CD14-positive monocyte (primary cell): ENCODE results near the gene GRIN3B. TPM values are rescaled to one million over a fixed set of nuclear protein-coding genes. Genes with fewer than 3 reads are reported as not detected.

ENCODE experiments used
- DNase-seq, 3 donors: peaks; one replicate each; pipeline ENCODE4 v3.0.0-alpha.2; 2011 to 2022
- H2AFZ ChIP-seq: 2 replicates; pipeline ENCODE4 v1.6.0; 2012; ENCODE audit warnings: mild to moderate bottlenecking, low read depth, low read length, inconsistent platforms; ENCODE audit not compliant: insufficient read depth, poor library complexity, severe bottlenecking
- H3K27ac ChIP-seq, 2 donors: 1 replicate in 1 of 2; 2 replicates in 1 of 2; pipeline ENCODE4 v1.5.1; 2012 to 2013; ENCODE audit warnings: low read length in 2 of 2, control low read depth in 1 of 2, inconsistent platforms in 1 of 2, low read depth in 1 of 2, mild to moderate bottlenecking in 1 of 2
- H3K27me3 ChIP-seq, 2 donors: one replicate each; pipeline versions ENCODE4 v1.6.0 to v1.6.1; 2011 to 2013; ENCODE audit warnings: low read length in 2 of 2; ENCODE audit not compliant: control insufficient read depth in 2 of 2, insufficient read depth in 2 of 2
- H3K36me3 ChIP-seq, 2 donors: replicated peaks in 1 of 2; 1 replicate in 1 of 2; 2 replicates in 1 of 2; pipeline versions ENCODE4 v1.5.1 to v1.6.1; 2012 to 2013; ENCODE audit warnings: low read length in 2 of 2, control low read depth in 1 of 2, inconsistent platforms in 1 of 2, mild to moderate bottlenecking in 1 of 2; ENCODE audit not compliant: insufficient read depth in 2 of 2, control insufficient read depth in 1 of 2
- H3K4me1 ChIP-seq, 2 donors: 1 replicate in 1 of 2; 2 replicates in 1 of 2; pipeline versions ENCODE4 v1.5.1 to v1.6.1; 2012 to 2013; ENCODE audit warnings: low read length in 2 of 2, control low read depth in 1 of 2, inconsistent platforms in 1 of 2, mild to moderate bottlenecking in 1 of 2, moderate library complexity in 1 of 2; ENCODE audit not compliant: insufficient read depth in 2 of 2, control insufficient read depth in 1 of 2
- H3K4me2 ChIP-seq: replicated peaks from 2 replicates; pipeline ENCODE3; 2012; ENCODE audit warnings: low read length, moderate library complexity, mild to moderate bottlenecking; ENCODE audit not compliant: poor library complexity, severe bottlenecking; ENCODE audit errors: extremely low read depth
- H3K4me3 ChIP-seq, 3 experiments: fragments of 200-600 bp in 1 of 3; sonication (generic) in 1 of 3; replicated peaks in 1 of 3; 1 replicate in 2 of 3; 2 replicates in 1 of 3; pipeline ENCODE4 v1.5.1; 2011 to 2013; ENCODE audit warnings: low read length in 3 of 3, mild to moderate bottlenecking in 3 of 3, control low read depth in 2 of 3, low read depth in 2 of 3, inconsistent platforms in 1 of 3, moderate library complexity in 1 of 3
- H3K79me2 ChIP-seq: 2 replicates; pipeline ENCODE4 v1.6.0; 2012; ENCODE audit warnings: mild to moderate bottlenecking, control low read depth, inconsistent platforms, low read length, moderate library complexity; ENCODE audit not compliant: insufficient read depth
- H3K9ac ChIP-seq: 2 replicates; pipeline ENCODE4 v1.6.0; 2017; ENCODE audit warnings: low read length, mild to moderate bottlenecking; ENCODE audit not compliant: insufficient read depth, poor library complexity, severe bottlenecking
- H3K9me3 ChIP-seq, 2 donors: replicated peaks in 1 of 2; 1 replicate in 1 of 2; 2 replicates in 1 of 2; pipeline versions ENCODE4 v1.5.1 to v1.6.1; 2012 to 2013; ENCODE audit warnings: low read length in 2 of 2, control low read depth in 1 of 2; ENCODE audit not compliant: control insufficient read depth in 1 of 2, insufficient read depth in 1 of 2
- H4K20me1 ChIP-seq: 2 replicates; pipeline ENCODE4 v1.6.0; 2012; ENCODE audit warnings: mild to moderate bottlenecking, low read length, control low read depth, moderate library complexity; ENCODE audit not compliant: insufficient read depth
- H3K27ac Mint-ChIP-seq, 7 donors: one replicate each; pipeline ENCODE4 v1.8.0; 2020; ENCODE audit warnings: mild to moderate bottlenecking in 7 of 7, mixed read lengths in 7 of 7, moderate library complexity in 6 of 7, inconsistent platforms in 2 of 7
- H3K27me3 Mint-ChIP-seq, 3 donors: one replicate each; pipeline ENCODE4 v1.8.0; 2021 to 2022; ENCODE audit warnings: low read depth in 3 of 3, mild to moderate bottlenecking in 3 of 3, mixed read lengths in 3 of 3, moderate library complexity in 3 of 3, inconsistent platforms in 1 of 3
- H3K36me3 Mint-ChIP-seq, 2 donors: one replicate each; pipeline ENCODE4 v1.8.0; 2020; ENCODE audit warnings: mixed read lengths in 2 of 2, inconsistent platforms in 1 of 2, mild to moderate bottlenecking in 1 of 2
- H3K4me1 Mint-ChIP-seq: one replicate; pipeline ENCODE4 v1.8.0; 2020; ENCODE audit warnings: mild to moderate bottlenecking, mixed read lengths
- H3K4me3 Mint-ChIP-seq, 2 donors: one replicate each; pipeline ENCODE4 v1.8.0; 2020; ENCODE audit warnings: mild to moderate bottlenecking in 2 of 2, mixed read lengths in 2 of 2, moderate library complexity in 1 of 2
- H3K9me3 Mint-ChIP-seq, 7 donors: one replicate each; pipeline ENCODE4 v1.8.0; 2020 to 2022; ENCODE audit warnings: mixed read lengths in 7 of 7, mild to moderate bottlenecking in 6 of 7, moderate library complexity in 6 of 7, inconsistent platforms in 2 of 7
- WGBS: methylation state at CpG from one replicate; pipeline ENCODE4 v1.1.5; 2013; ENCODE audit warnings: missing lambda C conversion rate; ENCODE audit not compliant: insufficient coverage; 5-methylcytosine and 5-hydroxymethylcytosine counted together
- intact Hi-C, 2 donors: fragments of 100-400 bp; cut with micrococcal nuclease; formaldehyde crosslinking; loops; one replicate each; pipeline versions ENCODE4 v1.15.0 to v1.15.1; 2023
- polyA plus RNA-seq, 3 donors: library from polyadenylated mRNA; depleted of rRNA in 1 of 3; unstranded in 2 of 3; stranded (reverse) in 1 of 3; fragments of 300-500 nt in 2 of 3; fragments of >200 nt in 1 of 3; fragmentation: Illumina TruSeq in 2 of 3; gene quantifications; 1 replicate in 2 of 3; 2 replicates in 1 of 3; pipeline ENCODE4 v1.2.3, GENCODE V29; 2012 to 2021
- TF ChIP-seq, protein P1 (sequence below): fragments of 200-600 bp; IDR thresholded peaks from one replicate; pipeline ENCODE4 v1.8.0; 2022; ENCODE audit warnings: antibody characterized with exemption, mild to moderate bottlenecking

Gene GRIN3B
- polyA plus RNA-seq, 3 donors = 0.13 to 0.27 TPM; not detected in 1

- Histone ChIP-seq H2AFZ (no peak overlapping the region), H3K27me3 (no peaks in the 10 kb centered on the region), H3K36me3 (peaks cover 6 to 18% of the 10 kb centered on the region in 2 donors), H3K4me3 (no peak overlapping the region), H3K4me1 (peaks cover 22 to 26% of the 10 kb centered on the region in 2 donors), H3K9ac (no peak overlapping the region), H3K79me2 (peaks cover 95% of the 10 kb centered on the region), H3K27ac (no peak overlapping the region), H3K4me2 (no peak overlapping the region), H3K9me3 (no peaks in the 10 kb centered on the region), H4K20me1 (peaks cover 99% of the 10 kb centered on the region)
- intact Hi-C loops = no loop called here
- WGBS = 95% methylated on average over 34 of the region's 43 CpGs
- Mint-ChIP-seq H3K27ac (peak overlapping the region in 1 of 7 donors; percentile 65), H3K27me3 (no peaks in the 10 kb centered on the region), H3K4me1 (peaks cover 29% of the 10 kb centered on the region), H3K36me3 (peaks cover 13 to 33% of the 10 kb centered on the region in 2 donors), H3K9me3 (no peaks in the 10 kb centered on the region), H3K4me3 (no peak overlapping the region)
- TF ChIP-seq, protein P1, sequence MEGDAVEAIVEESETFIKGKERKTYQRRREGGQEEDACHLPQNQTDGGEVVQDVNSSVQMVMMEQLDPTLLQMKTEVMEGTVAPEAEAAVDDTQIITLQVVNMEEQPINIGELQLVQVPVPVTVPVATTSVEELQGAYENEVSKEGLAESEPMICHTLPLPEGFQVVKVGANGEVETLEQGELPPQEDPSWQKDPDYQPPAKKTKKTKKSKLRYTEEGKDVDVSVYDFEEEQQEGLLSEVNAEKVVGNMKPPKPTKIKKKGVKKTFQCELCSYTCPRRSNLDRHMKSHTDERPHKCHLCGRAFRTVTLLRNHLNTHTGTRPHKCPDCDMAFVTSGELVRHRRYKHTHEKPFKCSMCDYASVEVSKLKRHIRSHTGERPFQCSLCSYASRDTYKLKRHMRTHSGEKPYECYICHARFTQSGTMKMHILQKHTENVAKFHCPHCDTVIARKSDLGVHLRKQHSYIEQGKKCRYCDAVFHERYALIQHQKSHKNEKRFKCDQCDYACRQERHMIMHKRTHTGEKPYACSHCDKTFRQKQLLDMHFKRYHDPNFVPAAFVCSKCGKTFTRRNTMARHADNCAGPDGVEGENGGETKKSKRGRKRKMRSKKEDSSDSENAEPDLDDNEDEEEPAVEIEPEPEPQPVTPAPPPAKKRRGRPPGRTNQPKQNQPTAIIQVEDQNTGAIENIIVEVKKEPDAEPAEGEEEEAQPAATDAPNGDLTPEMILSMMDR = no peak
- DNase-seq = no peak
Observed at GRCh38 chr19:954672-955494, 45.3 kb upstream of the GRIN3B start.

DNA sequence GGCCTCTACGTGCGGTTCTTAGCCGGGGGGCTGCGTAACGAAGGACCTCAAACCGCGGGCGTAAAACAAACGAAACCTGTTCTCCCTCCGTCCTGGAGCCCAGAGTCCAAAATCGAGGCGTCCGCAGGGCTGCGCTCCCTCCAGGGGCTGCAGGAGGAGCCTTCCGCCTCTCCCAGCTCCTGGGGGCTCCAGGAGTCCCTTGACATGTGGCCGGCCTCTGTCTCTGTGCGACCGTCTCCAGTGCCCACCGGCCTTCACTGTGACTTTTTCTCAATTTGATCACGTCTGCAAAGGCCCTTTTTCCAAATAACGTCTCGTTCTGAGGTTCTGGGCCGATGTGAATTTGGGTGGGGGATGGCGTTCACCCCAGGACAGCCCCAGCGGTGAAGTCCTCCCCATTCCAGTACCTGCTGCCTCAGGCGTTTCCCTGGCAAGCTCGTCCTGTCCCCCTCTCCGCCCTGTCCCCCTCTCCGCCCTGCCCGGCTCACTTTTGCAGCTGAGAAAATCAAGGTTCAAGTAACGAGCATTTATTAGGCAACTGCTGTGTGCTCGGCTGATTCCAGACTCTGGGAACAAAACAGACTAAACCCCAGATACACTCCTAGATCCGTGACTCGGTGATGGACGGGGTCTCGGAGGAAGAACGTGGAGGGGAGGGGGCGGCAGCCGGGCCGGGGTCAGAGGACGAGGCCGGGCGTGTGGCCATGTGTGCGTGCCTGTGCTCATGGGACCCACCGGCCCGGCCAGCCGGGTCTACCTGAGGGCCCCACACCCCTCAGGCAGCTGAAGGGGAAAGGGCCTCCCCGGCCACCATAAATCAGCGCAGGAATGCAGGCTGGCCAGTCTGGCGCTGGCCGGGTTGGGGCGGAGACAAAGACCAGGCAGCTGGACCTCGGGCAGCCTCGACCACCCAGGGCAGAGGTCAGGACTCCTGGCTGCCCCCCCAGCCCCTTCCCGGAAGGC is 44.1 kb upstream of the GRIN3B start:
- peaks cover 18 to 30% of the 10 kb centered on the region in 2 donors for H3K36me3 ChIP-seq
- no peak overlapping the region for H3K4me3 ChIP-seq
- H3K4me2 ChIP-seq = no peak overlapping the region
- peaks cover 22 to 26% of the 10 kb centered on the region in 2 donors for H3K4me1 ChIP-seq
- Mint-ChIP-seq H3K4me3 (no peak overlapping the region), H3K4me1 (peaks cover 23% of the 10 kb centered on the region), H3K9me3 (no peaks in the 10 kb centered on the region), H3K27ac (no peak overlapping the region), H3K36me3 (peaks cover 16 to 37% of the 10 kb centered on the region in 2 donors), H3K27me3 (no peaks in the 10 kb centered on the region)
- no peaks in the 10 kb centered on the region for H3K9me3 ChIP-seq
- peaks cover 96% of the 10 kb centered on the region for H3K79me2 ChIP-seq
- intact Hi-C loops = no loop called here
- 95% methylated on average over 47 of the region's 55 CpGs for WGBS
- no peak for DNase-seq
- H2AFZ ChIP-seq = no peak overlapping the region
- no peak overlapping the region for H3K9ac ChIP-seq
- H4K20me1 ChIP-seq = peaks cover 100% of the 10 kb centered on the region
- no peak overlapping the region for H3K27ac ChIP-seq
- TF ChIP-seq, protein P1 = no peak
- no peaks in the 10 kb centered on the region for H3K27me3 ChIP-seq
